Measurements from ENCODE around the gene SNRPA.
"Not testable (repeated sequence)": the region's sequence is repeated elsewhere in the genome, so short reads cannot be mapped to it uniquely, and the experiment has no call there.

The SNRPA gene

DNA sequence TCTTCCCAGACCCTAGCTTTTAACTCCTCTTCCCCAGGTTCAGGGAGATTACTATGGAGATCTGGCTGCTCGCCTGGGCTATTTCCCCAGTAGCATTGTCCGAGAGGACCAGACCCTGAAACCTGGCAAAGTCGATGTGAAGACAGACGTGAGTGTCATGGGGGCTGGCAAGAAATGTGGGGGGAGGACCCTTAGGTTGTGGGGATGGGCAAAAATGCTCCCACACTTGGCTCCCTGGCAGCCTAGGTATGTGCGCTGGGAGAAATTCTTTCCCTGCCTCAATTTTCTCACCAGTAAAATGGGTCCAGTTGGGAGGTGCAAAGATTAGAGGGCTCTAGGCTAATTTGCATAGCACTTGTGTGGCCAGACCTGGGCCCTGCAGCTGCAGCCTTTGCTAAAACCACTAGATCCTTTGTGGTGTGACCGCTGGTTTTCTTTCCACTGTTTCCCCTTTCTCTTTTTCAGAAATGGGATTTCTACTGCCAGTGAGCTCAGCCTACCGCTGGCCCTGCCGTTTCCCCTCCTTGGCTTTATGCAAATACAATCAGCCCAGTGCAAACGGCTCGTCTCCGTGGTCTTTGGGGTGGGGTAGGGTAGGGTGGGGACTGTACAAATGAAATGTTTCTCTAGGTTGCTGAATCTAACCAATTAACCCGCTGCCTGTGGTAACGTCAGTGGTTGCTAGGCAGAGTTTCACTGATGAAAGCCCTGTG is 26.1 kb downstream of the SNRPA start:
- DNase-seq (ENCODE audit: low read depth, low spot score), result no peak

DNA sequence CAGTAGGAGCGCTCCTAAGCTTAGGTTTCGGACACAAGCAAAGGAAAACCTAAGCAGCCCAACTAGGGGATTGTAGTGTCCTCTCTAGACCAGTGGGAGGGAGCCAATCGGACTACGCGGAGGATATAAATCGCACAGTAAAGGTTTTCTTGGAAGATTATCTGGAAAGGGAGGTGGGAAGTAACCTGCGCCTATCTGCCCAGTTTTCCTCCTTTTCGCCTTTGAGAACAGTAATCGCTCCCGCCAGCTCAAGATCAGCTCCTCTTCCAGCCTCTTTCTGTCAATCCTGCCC is 26.6 kb downstream of the SNRPA start:
- peak; percentile 81 for DNase-seq (ENCODE audit: low read depth, low spot score)

DNA sequence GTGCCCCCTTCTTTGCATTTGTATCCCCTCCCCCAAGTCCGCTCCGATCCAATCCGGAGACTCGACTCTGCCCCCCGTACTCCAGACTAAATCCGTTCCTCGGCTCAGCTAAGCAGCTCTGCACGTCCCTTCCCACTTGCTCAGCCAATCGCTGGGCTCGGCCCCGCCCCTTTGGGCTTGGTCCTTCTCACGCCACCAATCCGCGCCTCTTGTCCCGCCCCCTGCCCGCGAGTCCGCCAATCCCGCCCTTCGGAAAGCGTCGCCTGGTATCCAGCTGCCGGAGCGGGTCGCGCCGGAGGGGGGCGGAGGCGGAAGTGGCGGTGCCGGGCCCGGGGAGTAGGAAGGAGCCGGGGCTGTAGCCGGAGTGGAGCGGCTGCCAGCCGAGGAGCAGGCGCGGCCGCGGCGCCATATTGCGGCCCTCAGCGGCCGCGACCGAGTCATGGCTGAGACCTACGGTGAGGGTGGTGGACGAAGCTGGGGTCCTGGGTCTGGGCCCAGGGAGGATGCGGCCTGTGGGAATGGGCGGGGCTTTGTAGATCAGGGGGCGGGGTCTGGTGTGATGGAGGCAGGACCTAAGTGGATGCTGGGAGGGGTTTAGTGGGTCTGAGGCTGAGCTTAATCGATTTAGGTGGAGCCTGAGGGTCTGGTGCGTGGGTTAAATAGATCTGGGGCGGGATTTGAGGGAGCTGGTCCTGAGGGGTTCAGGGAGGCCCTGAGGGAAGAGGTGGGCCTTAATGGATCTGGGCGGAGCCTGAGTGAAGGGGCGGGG is 27.1 kb downstream of the SNRPA start, which contains the start of gene RAB4B:
Gene RAB4B (plus strand): TSS at position 311 of the 769 bp plus-strand sequence. CDS start 129 bp downstream, at position 440.
- peak; percentile 99 for DNase-seq (ENCODE audit: low read depth, low spot score)

DNA sequence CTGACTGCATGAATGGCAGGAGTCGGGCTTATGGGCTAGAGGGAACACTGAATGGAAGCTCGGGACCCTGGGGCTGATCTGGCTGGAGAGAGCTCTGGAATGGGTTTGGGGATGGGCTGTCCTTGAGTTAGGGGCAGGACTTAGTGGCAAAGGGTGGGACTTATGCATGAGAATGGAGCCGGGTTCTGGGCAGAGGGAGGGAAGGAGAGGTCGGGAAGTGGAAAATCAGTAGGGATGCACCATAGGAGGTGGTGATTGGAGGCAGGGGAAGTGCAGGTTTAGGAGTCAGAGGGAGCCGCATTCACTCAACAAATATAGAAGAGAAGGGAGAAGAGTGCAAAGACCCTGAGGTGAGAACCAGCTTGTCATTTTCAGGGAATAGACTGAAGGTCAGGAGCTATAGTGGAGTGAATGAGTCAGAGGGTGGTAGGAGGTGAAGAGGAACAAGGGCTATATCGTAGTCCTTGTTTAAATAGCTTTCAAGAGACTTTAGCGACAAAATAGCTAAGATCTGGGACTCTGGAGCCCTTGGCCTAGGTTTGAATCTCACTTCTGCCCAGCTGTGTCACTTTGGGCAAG is 27.8 kb downstream of the SNRPA start:
- no peak for DNase-seq (ENCODE audit: low read depth, low spot score)

DNA sequence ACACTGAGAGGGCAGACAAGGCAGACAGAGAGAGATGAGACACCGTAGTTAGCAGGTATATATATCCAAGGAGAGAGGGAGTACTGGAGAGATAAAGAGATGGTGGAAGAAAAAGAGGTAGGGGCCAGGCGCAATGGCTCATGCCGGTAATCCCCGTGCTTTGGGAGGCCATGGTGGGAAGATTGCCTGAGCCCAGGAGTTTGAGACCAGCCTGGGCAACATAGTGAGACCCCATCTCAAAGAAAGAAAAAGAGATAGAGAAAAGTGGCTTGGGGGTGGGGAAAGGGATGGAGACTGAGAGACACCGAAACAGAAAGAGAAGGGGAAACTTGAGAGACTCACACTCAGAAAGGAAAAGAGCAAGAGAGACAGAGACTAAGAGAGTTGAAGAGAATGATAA is 29.6 kb downstream of the SNRPA start:
- DNase-seq (ENCODE audit: low read depth, low spot score), result no peak

DNA sequence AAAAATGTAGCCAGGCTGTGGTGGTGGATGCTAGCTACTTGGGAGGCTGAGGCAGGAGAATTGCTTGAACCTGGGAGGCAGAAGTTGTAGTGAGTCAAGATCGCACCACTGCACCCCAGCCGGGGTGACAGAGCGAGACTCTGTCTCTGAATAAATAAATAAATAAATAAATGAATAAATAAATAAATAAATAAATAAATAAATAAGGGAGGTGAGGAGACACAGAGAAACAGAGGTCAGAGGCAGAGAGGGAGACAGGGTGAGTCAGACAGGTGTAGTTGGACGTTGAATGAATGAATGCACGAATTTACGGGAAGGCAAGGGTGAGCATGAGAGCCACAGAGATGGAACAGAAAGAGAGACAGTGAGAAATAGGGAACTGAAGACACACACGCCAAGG is 30.1 kb downstream of the SNRPA start:
- DNase-seq (ENCODE audit: low read depth, low spot score), result no peak

- DNase-seq (ENCODE audit: low read depth, low spot score), result no peak
Observed at GRCh38 chr19:40783711-40784110, 32.7 kb downstream of the SNRPA start.

GRCh38 chr19:40784146-40784545 is 33.1 kb downstream of the SNRPA start:
- not testable (repeated sequence) for DNase-seq (ENCODE audit: low read depth, low spot score)

DNA sequence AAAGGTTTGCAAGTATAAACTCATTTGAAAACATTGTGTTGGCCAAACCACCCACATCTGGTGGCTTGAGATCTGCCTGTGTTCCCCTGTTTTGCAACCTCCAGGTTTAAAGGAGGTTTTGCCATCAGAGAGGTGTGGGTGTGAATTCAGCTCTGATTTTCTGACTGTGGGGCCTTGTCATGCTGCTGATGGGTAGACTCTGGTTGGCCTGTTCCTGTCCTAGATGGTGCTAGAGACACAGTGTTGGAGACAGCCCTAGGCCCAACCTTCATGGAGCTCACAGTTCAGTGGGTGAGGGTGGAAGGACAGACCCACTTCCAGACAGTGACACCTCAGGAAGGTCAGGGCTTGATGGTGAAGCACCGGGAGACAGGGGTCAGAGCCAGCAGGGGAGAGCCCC is 34.5 kb downstream of the SNRPA start:
- DNase-seq (ENCODE audit: low read depth, low spot score), result no peak

- DNase-seq (ENCODE audit: low read depth, low spot score), result no peak
Observed at GRCh38 chr19:40786060-40787037, 35.3 kb downstream of the SNRPA start.

DNA sequence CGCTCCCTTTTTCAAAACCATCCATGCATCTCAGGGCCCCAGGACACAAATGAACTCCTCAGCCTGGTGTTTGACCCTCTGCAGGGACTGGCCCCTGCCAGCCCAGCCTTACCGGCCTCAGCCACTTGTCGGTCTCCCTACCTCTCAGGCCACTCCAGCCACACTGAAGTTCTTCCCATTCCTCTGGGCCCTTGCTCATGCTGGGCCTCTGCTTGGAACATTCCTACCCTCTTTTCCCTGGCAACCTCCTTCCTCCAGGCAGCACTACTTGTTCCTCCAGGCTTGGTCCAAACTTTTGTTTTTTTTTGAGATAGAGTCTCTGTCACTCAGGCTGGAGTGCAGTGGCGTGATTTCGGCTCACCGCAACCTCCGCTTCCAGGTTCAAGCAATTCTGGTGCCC is 40.3 kb downstream of the SNRPA start:
- no peak for DNase-seq (ENCODE audit: low read depth, low spot score)

DNA sequence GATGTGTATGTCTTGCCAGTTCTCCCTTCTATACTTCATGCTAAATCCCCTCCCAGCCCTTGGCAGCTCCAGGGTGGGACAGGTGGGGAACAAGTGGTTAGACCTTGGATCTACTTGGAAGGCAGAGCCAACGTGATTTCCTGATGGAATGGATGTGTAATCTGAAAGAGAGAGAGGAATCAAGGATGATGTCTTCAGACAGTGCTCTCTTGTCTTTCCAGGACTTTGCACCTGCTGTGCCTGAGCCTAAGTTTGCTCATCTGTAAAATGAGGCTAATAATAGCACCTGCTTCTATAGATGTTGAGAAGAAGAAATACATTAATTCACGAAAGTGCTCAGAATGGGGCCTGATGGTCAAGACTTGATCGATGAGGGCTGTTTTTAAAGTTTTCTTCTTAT is 41.0 kb downstream of the SNRPA start:
- no peak for DNase-seq (ENCODE audit: low read depth, low spot score)

DNA sequence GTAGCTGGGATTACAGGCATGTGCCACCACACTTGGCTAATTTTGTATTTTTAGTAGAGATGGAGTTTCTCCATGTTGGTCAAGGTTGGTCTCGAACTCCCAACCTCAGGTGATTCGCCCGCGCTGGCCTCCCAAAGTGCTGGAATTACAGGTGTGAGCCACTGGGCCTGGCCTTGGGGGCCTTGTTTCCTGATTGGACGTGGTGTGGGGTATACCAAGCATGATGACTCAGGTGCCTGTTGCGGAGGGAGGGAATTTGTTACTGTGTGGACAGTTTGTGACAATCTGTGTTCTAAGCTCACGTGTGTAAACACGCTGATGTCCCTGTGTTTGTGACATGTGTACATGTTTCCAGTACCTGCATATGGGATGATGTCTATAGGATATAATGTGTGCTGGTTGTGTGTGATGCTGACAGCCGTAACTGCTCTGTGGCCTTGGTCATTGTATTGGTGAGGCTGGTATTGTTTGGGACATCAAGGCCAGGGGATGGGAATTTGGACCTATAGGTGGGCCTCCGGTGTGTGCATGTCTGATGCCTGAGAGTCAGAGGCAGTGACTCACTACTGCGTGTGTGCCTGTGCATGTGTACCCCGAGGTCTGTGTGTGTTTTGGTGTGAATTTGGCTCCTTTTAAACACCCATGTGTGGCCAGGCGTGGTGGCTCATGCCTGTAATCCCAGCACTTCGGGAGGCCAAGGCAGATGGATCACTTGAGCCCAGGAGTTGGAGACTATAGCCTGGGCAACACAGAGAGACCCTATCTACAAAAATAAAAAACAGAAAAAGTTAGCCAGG is 46.4 kb downstream of the SNRPA start:
- no peak for DNase-seq (ENCODE audit: low read depth, low spot score)

- no peak for DNase-seq (ENCODE audit: low read depth, low spot score)
Observed at GRCh38 chr19:40797963-40798682, 47.1 kb downstream of the SNRPA start.

- peak; percentile 99 for DNase-seq (ENCODE audit: low read depth, low spot score)
Observed at GRCh38 chr19:40798683-40799557, 47.9 kb downstream of the SNRPA start, which contains the start of gene EGLN2. EGLN2 (plus strand) TSS chr19:40799191; CDS start chr19:40800573, 1,382 bp downstream.

- no peak for DNase-seq (ENCODE audit: low read depth, low spot score)
Observed at GRCh38 chr19:40799558-40800338, 48.7 kb downstream of the SNRPA start.

DNA sequence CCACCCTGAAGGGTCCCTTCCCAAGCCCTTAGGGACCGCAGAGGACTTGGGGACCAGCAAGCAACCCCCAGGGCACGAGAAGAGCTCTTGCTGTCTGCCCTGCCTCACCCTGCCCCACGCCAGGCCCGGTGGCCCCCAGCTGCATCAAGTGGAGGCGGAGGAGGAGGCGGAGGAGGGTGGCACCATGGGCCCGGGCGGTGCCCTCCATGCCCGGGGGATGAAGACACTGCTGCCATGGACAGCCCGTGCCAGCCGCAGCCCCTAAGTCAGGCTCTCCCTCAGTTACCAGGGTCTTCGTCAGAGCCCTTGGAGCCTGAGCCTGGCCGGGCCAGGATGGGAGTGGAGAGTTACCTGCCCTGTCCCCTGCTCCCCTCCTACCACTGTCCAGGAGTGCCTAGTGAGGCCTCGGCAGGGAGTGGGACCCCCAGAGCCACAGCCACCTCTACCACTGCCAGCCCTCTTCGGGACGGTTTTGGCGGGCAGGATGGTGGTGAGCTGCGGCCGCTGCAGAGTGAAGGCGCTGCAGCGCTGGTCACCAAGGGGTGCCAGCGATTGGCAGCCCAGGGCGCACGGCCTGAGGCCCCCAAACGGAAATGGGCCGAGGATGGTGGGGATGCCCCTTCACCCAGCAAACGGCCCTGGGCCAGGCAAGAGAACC is 49.5 kb downstream of the SNRPA start:
- DNase-seq (ENCODE audit: low read depth, low spot score), result no peak

DNA sequence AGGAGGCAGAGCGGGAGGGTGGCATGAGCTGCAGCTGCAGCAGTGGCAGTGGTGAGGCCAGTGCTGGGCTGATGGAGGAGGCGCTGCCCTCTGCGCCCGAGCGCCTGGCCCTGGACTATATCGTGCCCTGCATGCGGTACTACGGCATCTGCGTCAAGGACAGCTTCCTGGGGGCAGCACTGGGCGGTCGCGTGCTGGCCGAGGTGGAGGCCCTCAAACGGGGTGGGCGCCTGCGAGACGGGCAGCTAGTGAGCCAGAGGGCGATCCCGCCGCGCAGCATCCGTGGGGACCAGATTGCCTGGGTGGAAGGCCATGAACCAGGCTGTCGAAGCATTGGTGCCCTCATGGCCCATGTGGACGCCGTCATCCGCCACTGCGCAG is 50.0 kb downstream of the SNRPA start:
- DNase-seq (ENCODE audit: low read depth, low spot score), result no peak

All from brain pericyte (primary cell).